ENCODE measurements around the gene TNFAIP2. TPM values are rescaled to one million over a fixed set of nuclear protein-coding genes. Genes with fewer than 3 reads are reported as not detected.

TNFAIP2 gene
- total and polyA plus RNA-seq, 9 of the 15 experiments (the other 6 are each of a cell fraction or from before 2014, with no cell fraction given), result 22.6 to 68.6 (median 44.6) TPM

GRCh38 chr14:103136388-103137271 lies 13.4 kb downstream of the TNFAIP2 start (continued):
- TF ChIP-seq ZNF449 (CRISPR knock-in tag; IDR thresholded peaks at IDR 0.05), result no peak
- TF ChIP-seq CLOCK (CRISPR knock-in tag; IDR thresholded peaks at IDR 0.05; ENCODE audit: borderline replicate concordance), result no peak
- TF ChIP-seq SP1 (CRISPR knock-in tag; IDR thresholded peaks at IDR 0.05), result no peak; the same call in 1 of the 2 replicates
- no peak for TF ChIP-seq THAP12 (CRISPR knock-in tag; IDR thresholded peaks at IDR 0.05)
- TF ChIP-seq CXXC5 (CRISPR knock-in tag; IDR thresholded peaks at IDR 0.05), result peak; percentile 37
- 0 out of 2 replicates have a peak, but pooled peaks have one; percentile 20 for TF ChIP-seq MTA1 (IDR thresholded peaks at IDR 0.05; ENCODE audit: borderline replicate concordance)
- TF ChIP-seq ATF1 (CRISPR knock-in tag; IDR thresholded peaks at IDR 0.05), result no peak
- TF ChIP-seq ATF1 (tag; IDR thresholded peaks at IDR 0.05), result 0 out of 2 replicates have a peak, but pooled peaks have one; percentile 11
- no peak for TF ChIP-seq REST (IDR thresholded peaks at IDR 0.05; ENCODE audit: borderline replicate concordance)
- TF ChIP-seq REST (CRISPR knock-in tag; IDR thresholded peaks at IDR 0.05; ENCODE audit: low read depth), result no peak
- peak; percentile 86 for TF ChIP-seq FOSL1 (tag; conservative IDR thresholded peaks at IDR 0.05)
- TF ChIP-seq U2AF1 (optimal IDR thresholded peaks at IDR 0.05; ENCODE audit: low read depth, low read length), result no peak

All from K562 (cell line).